Measurements from ENCODE around the gene COX20. TPM values are rescaled to one million over a fixed set of nuclear protein-coding genes. Genes with fewer than 3 reads are reported as not detected.

COX20 gene
- polyA plus RNA-seq, 1 of the 3 experiments (the other 2 are of a cell fraction), result 24.8 TPM

DNA sequence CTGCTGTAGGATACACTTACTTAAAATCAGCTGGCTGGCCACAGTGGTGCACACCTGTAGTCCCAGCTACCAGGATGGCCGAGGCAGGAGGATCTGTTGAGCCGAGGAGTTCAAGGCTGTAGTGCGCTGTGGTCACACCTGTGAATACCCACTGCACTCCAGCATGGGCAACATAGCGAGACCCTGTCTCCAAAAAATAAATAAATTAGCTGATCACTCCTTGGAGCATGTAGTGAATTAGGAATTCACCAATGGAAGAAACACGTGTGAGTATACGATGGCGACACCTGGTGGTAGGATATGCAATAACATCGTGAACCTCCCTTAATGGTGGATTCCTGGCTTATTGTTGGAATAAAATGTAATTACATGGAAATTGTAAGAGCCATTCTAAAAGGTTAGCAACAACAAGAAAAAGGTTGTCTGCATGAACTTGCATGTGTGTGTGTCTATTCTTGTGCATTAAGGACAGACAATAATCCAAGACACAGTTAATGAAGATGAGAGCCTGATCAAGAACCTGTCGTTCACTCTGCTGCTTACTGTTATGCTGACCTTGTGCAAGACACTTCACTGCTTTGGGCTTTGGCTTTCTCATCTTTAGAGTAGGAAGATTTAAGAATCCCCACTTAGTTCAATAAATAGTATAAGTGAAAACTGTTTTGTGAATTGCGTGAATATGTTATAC is 38.6 kb upstream of the COX20 start (continued):
- TF ChIP-seq EZH2phosphoT487 (IDR thresholded peaks at IDR 0.05; ENCODE audit: borderline replicate concordance, low read depth), result no peak
- TF ChIP-seq, protein P1, sequence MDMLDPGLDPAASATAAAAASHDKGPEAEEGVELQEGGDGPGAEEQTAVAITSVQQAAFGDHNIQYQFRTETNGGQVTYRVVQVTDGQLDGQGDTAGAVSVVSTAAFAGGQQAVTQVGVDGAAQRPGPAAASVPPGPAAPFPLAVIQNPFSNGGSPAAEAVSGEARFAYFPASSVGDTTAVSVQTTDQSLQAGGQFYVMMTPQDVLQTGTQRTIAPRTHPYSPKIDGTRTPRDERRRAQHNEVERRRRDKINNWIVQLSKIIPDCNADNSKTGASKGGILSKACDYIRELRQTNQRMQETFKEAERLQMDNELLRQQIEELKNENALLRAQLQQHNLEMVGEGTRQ (IDR thresholded peaks at IDR 0.05; ENCODE audit: borderline replicate concordance, low read depth, low read length), result no peak
- TF ChIP-seq, protein P2, sequence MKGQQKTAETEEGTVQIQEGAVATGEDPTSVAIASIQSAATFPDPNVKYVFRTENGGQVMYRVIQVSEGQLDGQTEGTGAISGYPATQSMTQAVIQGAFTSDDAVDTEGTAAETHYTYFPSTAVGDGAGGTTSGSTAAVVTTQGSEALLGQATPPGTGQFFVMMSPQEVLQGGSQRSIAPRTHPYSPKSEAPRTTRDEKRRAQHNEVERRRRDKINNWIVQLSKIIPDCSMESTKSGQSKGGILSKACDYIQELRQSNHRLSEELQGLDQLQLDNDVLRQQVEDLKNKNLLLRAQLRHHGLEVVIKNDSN (IDR thresholded peaks at IDR 0.05; ENCODE audit: borderline replicate concordance, low read depth), result no peak
- no peak for TF ChIP-seq TEAD4 (IDR thresholded peaks at IDR 0.05; ENCODE audit: borderline replicate concordance, insufficient read depth)
- peak; percentile 92 for TF ChIP-seq RAD21 (IDR thresholded peaks at IDR 0.05; ENCODE audit: low read length)

DNA sequence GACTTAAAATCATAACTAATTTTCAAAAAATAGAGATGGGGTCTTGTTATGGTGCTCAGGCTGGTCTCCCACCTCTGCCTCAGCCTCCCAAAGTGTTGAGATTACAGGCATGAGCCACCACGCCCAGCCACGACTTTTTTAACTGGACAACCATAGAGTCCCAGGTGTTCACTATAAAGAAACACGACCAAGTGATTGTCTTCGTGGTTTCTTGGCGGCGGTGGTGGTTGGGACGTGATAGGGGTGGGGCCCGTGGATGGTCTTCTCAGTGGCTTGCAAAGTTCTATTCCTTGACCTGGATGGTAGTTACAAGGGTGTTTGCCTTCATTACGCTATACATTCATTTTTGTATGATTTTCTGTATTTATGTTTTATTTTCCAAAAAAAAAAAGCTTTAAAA is 34.6 kb upstream of the COX20 start:
- Histone ChIP-seq H2AFZ (ENCODE audit: low read depth) (0 out of 2 replicates have a peak overlapping the region, but pooled peaks have one; percentile 2), H3K36me3 (replicated peaks in 1 of 2; ENCODE audit: control insufficient read depth in 1 of 2, insufficient read depth in 2 of 2, low read length in 1 of 2) (no peaks in the 10 kb centered on the region), H3K27ac (ENCODE audit: low read depth in 2 of 2, low read length in 1 of 2) (no peak overlapping the region), H4K20me1 (ENCODE audit: insufficient read depth) (no peaks in the 10 kb centered on the region), H3K4me3 (ENCODE audit: low read depth in 2 of 2, low read length in 1 of 2) (no peak overlapping the region), H3K27me3 (ENCODE audit: insufficient read depth) (no peaks in the 10 kb centered on the region), H3F3A (replicated peaks; ENCODE audit: insufficient read depth) (no peaks in the 10 kb centered on the region), H3K9me2 (no peaks in the 10 kb centered on the region), H3K9me3 (no peaks in the 10 kb centered on the region), H3K4me1 (ENCODE audit: control insufficient read depth in 1 of 2, insufficient read depth in 2 of 2, low read depth in 1 of 2, low read length in 1 of 2) (no peaks in the 10 kb centered on the region), H3K4me2 (no peak overlapping the region), H3K79me2 (ENCODE audit: insufficient read depth) (no peaks in the 10 kb centered on the region), H3K9ac (no peak overlapping the region)
- ChIA-PET POLR2A (no interaction called here), CTCF (interaction anchor here (0.6 to 3.7 kb wide), 11 partner anchors 9 to 242 kb away, joined by 3 to 25 read pairs (median 4); a partner anchor contains a TSS)
- 67% methylated on average over 9 of the region's 9 CpGs for whole genome bisulfite sequencing (ENCODE audit: low lambda C conversion rate)
- no peak for TF ChIP-seq SIN3A (IDR thresholded peaks at IDR 0.05; ENCODE audit: borderline replicate concordance, low read depth, low read length)
- TF ChIP-seq, protein P2 (IDR thresholded peaks at IDR 0.05; ENCODE audit: borderline replicate concordance, low read depth), result no peak
- no peak for TF ChIP-seq FOSL2 (IDR thresholded peaks at IDR 0.05; ENCODE audit: borderline replicate concordance, low read depth)
- TF ChIP-seq POLR2AphosphoS5 (IDR thresholded peaks at IDR 0.05; ENCODE audit: low read depth, low read length), result no peak
- TF ChIP-seq, protein P3, sequence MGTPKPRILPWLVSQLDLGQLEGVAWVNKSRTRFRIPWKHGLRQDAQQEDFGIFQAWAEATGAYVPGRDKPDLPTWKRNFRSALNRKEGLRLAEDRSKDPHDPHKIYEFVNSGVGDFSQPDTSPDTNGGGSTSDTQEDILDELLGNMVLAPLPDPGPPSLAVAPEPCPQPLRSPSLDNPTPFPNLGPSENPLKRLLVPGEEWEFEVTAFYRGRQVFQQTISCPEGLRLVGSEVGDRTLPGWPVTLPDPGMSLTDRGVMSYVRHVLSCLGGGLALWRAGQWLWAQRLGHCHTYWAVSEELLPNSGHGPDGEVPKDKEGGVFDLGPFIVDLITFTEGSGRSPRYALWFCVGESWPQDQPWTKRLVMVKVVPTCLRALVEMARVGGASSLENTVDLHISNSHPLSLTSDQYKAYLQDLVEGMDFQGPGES (IDR thresholded peaks at IDR 0.05; ENCODE audit: low read depth, low read length), result no peak
- no peak for TF ChIP-seq ELF1 (IDR thresholded peaks at IDR 0.05)
- TF ChIP-seq, protein P4, sequence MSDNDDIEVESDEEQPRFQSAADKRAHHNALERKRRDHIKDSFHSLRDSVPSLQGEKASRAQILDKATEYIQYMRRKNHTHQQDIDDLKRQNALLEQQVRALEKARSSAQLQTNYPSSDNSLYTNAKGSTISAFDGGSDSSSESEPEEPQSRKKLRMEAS (IDR thresholded peaks at IDR 0.05; ENCODE audit: low read depth), result no peak
- TF ChIP-seq, protein P5, sequence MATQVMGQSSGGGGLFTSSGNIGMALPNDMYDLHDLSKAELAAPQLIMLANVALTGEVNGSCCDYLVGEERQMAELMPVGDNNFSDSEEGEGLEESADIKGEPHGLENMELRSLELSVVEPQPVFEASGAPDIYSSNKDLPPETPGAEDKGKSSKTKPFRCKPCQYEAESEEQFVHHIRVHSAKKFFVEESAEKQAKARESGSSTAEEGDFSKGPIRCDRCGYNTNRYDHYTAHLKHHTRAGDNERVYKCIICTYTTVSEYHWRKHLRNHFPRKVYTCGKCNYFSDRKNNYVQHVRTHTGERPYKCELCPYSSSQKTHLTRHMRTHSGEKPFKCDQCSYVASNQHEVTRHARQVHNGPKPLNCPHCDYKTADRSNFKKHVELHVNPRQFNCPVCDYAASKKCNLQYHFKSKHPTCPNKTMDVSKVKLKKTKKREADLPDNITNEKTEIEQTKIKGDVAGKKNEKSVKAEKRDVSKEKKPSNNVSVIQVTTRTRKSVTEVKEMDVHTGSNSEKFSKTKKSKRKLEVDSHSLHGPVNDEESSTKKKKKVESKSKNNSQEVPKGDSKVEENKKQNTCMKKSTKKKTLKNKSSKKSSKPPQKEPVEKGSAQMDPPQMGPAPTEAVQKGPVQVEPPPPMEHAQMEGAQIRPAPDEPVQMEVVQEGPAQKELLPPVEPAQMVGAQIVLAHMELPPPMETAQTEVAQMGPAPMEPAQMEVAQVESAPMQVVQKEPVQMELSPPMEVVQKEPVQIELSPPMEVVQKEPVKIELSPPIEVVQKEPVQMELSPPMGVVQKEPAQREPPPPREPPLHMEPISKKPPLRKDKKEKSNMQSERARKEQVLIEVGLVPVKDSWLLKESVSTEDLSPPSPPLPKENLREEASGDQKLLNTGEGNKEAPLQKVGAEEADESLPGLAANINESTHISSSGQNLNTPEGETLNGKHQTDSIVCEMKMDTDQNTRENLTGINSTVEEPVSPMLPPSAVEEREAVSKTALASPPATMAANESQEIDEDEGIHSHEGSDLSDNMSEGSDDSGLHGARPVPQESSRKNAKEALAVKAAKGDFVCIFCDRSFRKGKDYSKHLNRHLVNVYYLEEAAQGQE (IDR thresholded peaks at IDR 0.05; ENCODE audit: low read depth, low read length), result no peak
- TF ChIP-seq TCF12 (IDR thresholded peaks at IDR 0.05), result no peak
- TF ChIP-seq GATA2 (CRISPR knock-in tag; IDR thresholded peaks at IDR 0.05), result no peak
- no peak for TF ChIP-seq FOXJ3 (CRISPR knock-in tag; IDR thresholded peaks at IDR 0.05)
- TF ChIP-seq EP300 (IDR thresholded peaks at IDR 0.05; ENCODE audit: borderline replicate concordance in 1 of 2, low read depth in 1 of 2, low read length in 1 of 2), result no peak
- TF ChIP-seq, protein P6, sequence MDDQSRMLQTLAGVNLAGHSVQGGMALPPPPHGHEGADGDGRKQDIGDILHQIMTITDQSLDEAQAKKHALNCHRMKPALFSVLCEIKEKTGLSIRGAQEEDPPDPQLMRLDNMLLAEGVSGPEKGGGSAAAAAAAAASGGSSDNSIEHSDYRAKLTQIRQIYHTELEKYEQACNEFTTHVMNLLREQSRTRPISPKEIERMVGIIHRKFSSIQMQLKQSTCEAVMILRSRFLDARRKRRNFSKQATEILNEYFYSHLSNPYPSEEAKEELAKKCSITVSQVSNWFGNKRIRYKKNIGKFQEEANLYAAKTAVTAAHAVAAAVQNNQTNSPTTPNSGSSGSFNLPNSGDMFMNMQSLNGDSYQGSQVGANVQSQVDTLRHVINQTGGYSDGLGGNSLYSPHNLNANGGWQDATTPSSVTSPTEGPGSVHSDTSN (IDR thresholded peaks at IDR 0.05), result no peak
- no peak for TF ChIP-seq YY1 (IDR thresholded peaks at IDR 0.05; ENCODE audit: low read depth)
- no peak for TF ChIP-seq MEF2A (IDR thresholded peaks at IDR 0.05; ENCODE audit: borderline replicate concordance, low read depth)
- DNase-seq, result no peak
